ENCODE results near the gene LRRC10B.

DNA sequence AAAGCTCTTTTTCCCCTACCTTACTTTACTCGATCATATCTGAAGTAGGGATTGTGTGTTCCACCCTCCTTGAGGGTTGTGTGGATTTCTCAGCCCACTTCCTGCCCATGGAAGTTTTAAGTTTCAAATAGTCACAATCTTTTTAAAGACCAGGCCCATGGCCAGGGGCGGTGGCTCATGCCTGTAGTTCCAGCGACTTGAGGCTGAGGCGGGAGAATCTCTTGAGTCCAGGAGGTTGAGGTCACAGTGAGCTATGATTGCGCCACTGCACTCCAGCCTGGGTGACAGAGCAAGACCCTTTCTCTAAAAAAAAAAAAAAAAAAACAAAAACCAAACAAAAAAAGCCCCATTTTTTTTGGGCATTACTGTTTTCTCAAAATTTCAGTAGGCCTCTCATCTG, 36.3 kb upstream of the LRRC10B start:
- TF ChIP-seq, protein P1, sequence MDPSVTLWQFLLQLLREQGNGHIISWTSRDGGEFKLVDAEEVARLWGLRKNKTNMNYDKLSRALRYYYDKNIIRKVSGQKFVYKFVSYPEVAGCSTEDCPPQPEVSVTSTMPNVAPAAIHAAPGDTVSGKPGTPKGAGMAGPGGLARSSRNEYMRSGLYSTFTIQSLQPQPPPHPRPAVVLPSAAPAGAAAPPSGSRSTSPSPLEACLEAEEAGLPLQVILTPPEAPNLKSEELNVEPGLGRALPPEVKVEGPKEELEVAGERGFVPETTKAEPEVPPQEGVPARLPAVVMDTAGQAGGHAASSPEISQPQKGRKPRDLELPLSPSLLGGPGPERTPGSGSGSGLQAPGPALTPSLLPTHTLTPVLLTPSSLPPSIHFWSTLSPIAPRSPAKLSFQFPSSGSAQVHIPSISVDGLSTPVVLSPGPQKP (IDR thresholded peaks at IDR 0.05; ENCODE audit: low read depth, low read length) = no peak
- TF ChIP-seq, protein P2, sequence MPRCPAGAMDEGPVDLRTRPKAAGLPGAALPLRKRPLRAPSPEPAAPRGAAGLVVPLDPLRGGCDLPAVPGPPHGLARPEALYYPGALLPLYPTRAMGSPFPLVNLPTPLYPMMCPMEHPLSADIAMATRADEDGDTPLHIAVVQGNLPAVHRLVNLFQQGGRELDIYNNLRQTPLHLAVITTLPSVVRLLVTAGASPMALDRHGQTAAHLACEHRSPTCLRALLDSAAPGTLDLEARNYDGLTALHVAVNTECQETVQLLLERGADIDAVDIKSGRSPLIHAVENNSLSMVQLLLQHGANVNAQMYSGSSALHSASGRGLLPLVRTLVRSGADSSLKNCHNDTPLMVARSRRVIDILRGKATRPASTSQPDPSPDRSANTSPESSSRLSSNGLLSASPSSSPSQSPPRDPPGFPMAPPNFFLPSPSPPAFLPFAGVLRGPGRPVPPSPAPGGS (IDR thresholded peaks at IDR 0.05) = no peak
- TF ChIP-seq POLR2A (IDR thresholded peaks at IDR 0.05; ENCODE audit: low read length) = no peak
